CD4-positive, alpha-beta memory T cell (primary cell): ENCODE data around the gene TGFA. TPM values are rescaled to one million over a fixed set of nuclear protein-coding genes. Genes with fewer than 3 reads are reported as not detected.

Experiments
- CTCF ChIA-PET: fragments of 350-600 bp; sonication (Branson Sonifier 250); formaldehyde crosslinking; loops from one replicate; lab custom pipeline; 2021; ENCODE audit warnings: inconsistent platforms; ENCODE audit not compliant: partially characterized antibody; lab: Charles Lee
- POLR2A ChIA-PET: fragments of 350-600 bp; sonication (Branson Sonifier 250); formaldehyde crosslinking; loops from one replicate; lab custom pipeline; 2021; ENCODE audit not compliant: partially characterized antibody; lab: Charles Lee
- DNase-seq, 5 donors: peaks; one replicate each; pipeline versions ENCODE4 v3.0.0 to v3.0.0-alpha.2; 2020 to 2022; ENCODE audit warnings: mixed read lengths in 1 of 5
- H3K27ac ChIP-seq: one replicate; pipeline ENCODE4 v1.7.0; 2013; ENCODE audit warnings: low read depth, low read length
- H3K27me3 ChIP-seq: 2 replicates; pipeline ENCODE4 v1.7.0; 2013; ENCODE audit warnings: mild to moderate bottlenecking, low read length, moderate library complexity; ENCODE audit not compliant: insufficient read depth
- H3K36me3 ChIP-seq: 2 replicates; pipeline ENCODE4 v1.7.0; 2013; ENCODE audit warnings: mild to moderate bottlenecking, low read length, moderate library complexity; ENCODE audit not compliant: insufficient read depth
- H3K4me1 ChIP-seq: 2 replicates; pipeline ENCODE4 v1.7.0; 2013; ENCODE audit warnings: mild to moderate bottlenecking, low read length, moderate library complexity; ENCODE audit not compliant: insufficient read depth
- H3K4me3 ChIP-seq, 2 donors: one replicate each; pipeline ENCODE4 v1.7.0; 2013; ENCODE audit warnings: low read length in 2 of 2, mild to moderate bottlenecking in 1 of 2
- H3K9me3 ChIP-seq, 2 donors: one replicate each; pipeline ENCODE4 v1.7.0; 2013; ENCODE audit warnings: low read length in 2 of 2, control low read depth in 1 of 2; ENCODE audit not compliant: control insufficient read depth in 1 of 2
- H3K27ac Mint-ChIP-seq, 7 donors: one replicate each; pipeline ENCODE4 v1.8.0; 2020 to 2021; ENCODE audit warnings: mixed read lengths in 7 of 7, mild to moderate bottlenecking in 6 of 7, inconsistent platforms in 3 of 7, moderate library complexity in 3 of 7
- H3K27me3 Mint-ChIP-seq, 2 donors: one replicate each; pipeline ENCODE4 v1.8.0; 2020 to 2021; ENCODE audit warnings: mixed read lengths in 2 of 2
- H3K36me3 Mint-ChIP-seq, 2 donors: one replicate each; pipeline ENCODE4 v1.8.0; 2020 to 2021; ENCODE audit warnings: mixed read lengths in 2 of 2, inconsistent platforms in 1 of 2, mild to moderate bottlenecking in 1 of 2
- H3K4me1 Mint-ChIP-seq, 4 donors: one replicate each; pipeline ENCODE4 v1.8.0; 2020 to 2021; ENCODE audit warnings: mixed read lengths in 4 of 4, mild to moderate bottlenecking in 1 of 4
- H3K4me3 Mint-ChIP-seq, 8 donors: one replicate each; pipeline ENCODE4 v1.8.0; 2020 to 2021; ENCODE audit warnings: mixed read lengths in 8 of 8, mild to moderate bottlenecking in 7 of 8, moderate library complexity in 6 of 8, inconsistent platforms in 3 of 8
- H3K9me3 Mint-ChIP-seq, 8 donors: one replicate each; pipeline ENCODE4 v1.8.0; 2020 to 2021; ENCODE audit warnings: mixed read lengths in 8 of 8, mild to moderate bottlenecking in 5 of 8, inconsistent platforms in 3 of 8, moderate library complexity in 1 of 8
- intact Hi-C: fragments of 100-400 bp; cut with micrococcal nuclease; formaldehyde crosslinking; loops from one replicate; pipeline ENCODE4 v1.15.1; 2023
- polyA plus RNA-seq, 2 donors: library from polyadenylated mRNA; unstranded; fragments of 300-500 nt; fragmentation: Illumina TruSeq; gene quantifications; one replicate each; pipeline ENCODE4 v1.2.3, GENCODE V29; 2021
- total RNA-seq, 2 experiments: library from RNA; stranded (reverse); gene quantifications; one replicate each; pipeline ENCODE4 v1.2.3, GENCODE V29; 2021

Gene TGFA
- total and polyA plus RNA-seq, 4 experiments from 2014 or later = 0.46 to 4.2 (median 2.3) TPM

DNA sequence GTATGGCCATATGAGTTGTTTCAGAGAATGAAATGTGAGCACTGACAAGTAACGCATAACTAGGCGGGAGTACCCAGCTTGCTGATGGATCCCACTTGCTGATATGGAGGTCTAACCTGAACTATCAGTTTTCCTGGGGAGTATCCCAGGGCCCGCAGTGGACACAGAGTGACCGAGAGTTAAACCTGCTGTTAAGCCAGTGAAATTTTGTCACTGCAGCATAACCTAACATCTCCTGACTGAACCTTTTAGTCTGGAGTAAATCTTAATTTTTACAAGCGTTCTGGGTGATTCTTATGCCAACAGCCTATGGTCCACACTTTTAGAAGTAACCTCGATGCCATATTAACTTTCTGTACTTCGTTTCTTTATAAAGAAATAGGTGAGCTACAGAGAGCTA, 54.4 kb downstream of the TGFA start:
- no peaks in the 10 kb centered on the region for H3K27me3 ChIP-seq
- H3K27ac Mint-ChIP-seq = no peak overlapping the region
- no peak for DNase-seq
- intact Hi-C loops = loop anchor here (5.0 to 10.0 kb wide), 2 partner anchors 122 to 146 kb away; no protein-coding TSS in a partner anchor
- H3K4me1 Mint-ChIP-seq = peaks cover 0 to 3% (median 0%) of the 10 kb centered on the region in 4 donors
- ChIA-PET POLR2A (no interaction called here), CTCF (no interaction called here)
- peaks cover 0 to 3% of the 10 kb centered on the region in 2 donors for H3K36me3 Mint-ChIP-seq
- H3K4me1 ChIP-seq = no peaks in the 10 kb centered on the region
- H3K27ac ChIP-seq = no peak overlapping the region
- H3K27me3 Mint-ChIP-seq = peaks cover 10% of the 10 kb centered on the region in 2 donors
- H3K36me3 ChIP-seq = no peaks in the 10 kb centered on the region
- no peak overlapping the region for H3K4me3 ChIP-seq
- no peak overlapping the region for H3K4me3 Mint-ChIP-seq
- H3K9me3 ChIP-seq = no peaks in the 10 kb centered on the region
- H3K9me3 Mint-ChIP-seq = peaks cover 0 to 4% (median 0%) of the 10 kb centered on the region in 8 donors

DNA sequence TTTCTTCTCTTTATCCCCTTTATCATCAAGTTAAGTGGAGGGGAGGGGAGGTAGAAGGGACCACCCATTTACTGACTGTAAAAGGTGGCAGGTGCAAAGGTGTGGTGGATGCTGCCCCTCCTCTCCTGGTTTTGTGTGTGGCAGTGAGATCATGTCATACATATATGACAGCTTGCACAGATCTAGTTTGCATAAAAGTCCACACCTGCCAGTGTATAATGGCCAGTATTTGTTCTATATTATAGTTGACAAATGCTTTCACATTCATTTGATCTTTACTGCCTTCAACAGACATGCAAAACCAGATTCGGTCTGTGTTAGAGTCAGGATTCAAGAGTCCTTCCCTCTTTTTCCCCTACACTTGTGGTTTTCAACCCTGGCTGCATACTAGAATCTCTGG, 55.1 kb downstream of the TGFA start:
- intact Hi-C loops = loop anchor here (5.0 to 10.0 kb wide), 2 partner anchors 121 to 146 kb away; no protein-coding TSS in a partner anchor
- CTCF ChIA-PET = no interaction called here
- Histone ChIP-seq H3K9me3 (no peaks in the 10 kb centered on the region), H3K36me3 (no peaks in the 10 kb centered on the region), H3K4me1 (no peaks in the 10 kb centered on the region), H3K27ac (no peak overlapping the region), H3K4me3 (no peak overlapping the region), H3K27me3 (no peaks in the 10 kb centered on the region)
- H3K4me1 Mint-ChIP-seq = peaks cover 0 to 3% (median 0%) of the 10 kb centered on the region in 4 donors
- no peak overlapping the region for H3K27ac Mint-ChIP-seq
- no peak overlapping the region for H3K4me3 Mint-ChIP-seq
- H3K36me3 Mint-ChIP-seq = peaks cover 0 to 3% of the 10 kb centered on the region in 2 donors
- peaks cover 10% of the 10 kb centered on the region in 2 donors for H3K27me3 Mint-ChIP-seq
- peaks cover 0 to 4% (median 0%) of the 10 kb centered on the region in 8 donors for H3K9me3 Mint-ChIP-seq
- POLR2A ChIA-PET = no interaction called here
- no peak for DNase-seq

DNA sequence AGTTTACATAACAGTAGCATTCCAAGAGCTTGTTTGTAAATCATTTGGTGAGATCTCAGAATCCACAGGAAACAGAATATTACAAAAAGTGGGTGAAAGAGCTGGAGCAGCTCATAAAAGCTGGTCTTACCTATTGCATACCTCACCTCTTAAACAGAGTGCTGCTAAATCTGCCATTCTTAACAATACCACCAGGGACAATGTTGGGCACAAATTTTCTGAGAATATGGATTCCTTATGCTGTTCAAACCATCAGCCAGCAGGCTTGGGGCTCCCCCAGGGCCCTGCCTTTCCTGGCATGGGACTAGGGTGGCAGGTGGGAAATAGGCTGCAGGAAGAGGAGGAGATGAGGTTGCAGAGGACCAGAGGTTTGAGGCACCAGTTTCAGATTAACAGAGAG, 55.6 kb downstream of the TGFA start:
- H3K27ac Mint-ChIP-seq = no peak overlapping the region
- peaks cover 0 to 3% of the 10 kb centered on the region in 2 donors for H3K36me3 Mint-ChIP-seq
- CTCF ChIA-PET = interaction anchor here (1.1 kb wide), 1 partner anchor 120 kb away, joined by 6 read pairs; no protein-coding TSS in a partner anchor

DNA sequence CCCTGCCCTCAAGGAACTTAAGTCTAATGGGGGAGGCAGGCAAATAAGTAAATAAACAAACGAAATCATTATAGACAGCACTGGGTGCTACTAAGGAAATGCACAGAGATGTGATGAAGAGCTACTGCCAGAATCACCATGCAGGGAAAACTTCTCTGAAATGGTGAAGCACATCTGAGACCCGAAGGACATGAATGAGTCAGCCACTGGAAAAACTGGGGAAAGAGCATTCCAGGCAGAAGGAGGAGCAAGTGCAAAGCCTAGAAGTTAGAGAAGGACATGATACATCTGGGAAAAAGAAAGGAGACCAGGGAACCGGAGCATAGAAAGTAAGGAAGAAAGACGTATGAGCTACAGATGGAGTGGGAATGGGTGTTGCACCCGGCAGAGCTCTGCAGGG, 56.8 kb downstream of the TGFA start:
- no peaks in the 10 kb centered on the region for H3K36me3 ChIP-seq
- H3K27ac ChIP-seq = no peak overlapping the region
- no peak overlapping the region for H3K4me3 ChIP-seq
- POLR2A ChIA-PET = no interaction called here
- no peak overlapping the region for H3K27ac Mint-ChIP-seq
- H3K27me3 Mint-ChIP-seq = peaks cover 8 to 10% of the 10 kb centered on the region in 2 donors
- H3K9me3 ChIP-seq = no peaks in the 10 kb centered on the region
- CTCF ChIA-PET = interaction anchor here (0.5 to 1.1 kb wide), 2 partner anchors 122 to 159 kb away, joined by 3 to 6 read pairs; no protein-coding TSS in a partner anchor
- no peak overlapping the region for H3K4me3 Mint-ChIP-seq
- intact Hi-C loops = loop anchor here (5.0 to 10.0 kb wide), 2 partner anchors 120 to 148 kb away; no protein-coding TSS in a partner anchor
- peaks cover 0 to 4% (median 0%) of the 10 kb centered on the region in 8 donors for H3K9me3 Mint-ChIP-seq
- H3K36me3 Mint-ChIP-seq = peaks cover 0 to 3% of the 10 kb centered on the region in 2 donors
- DNase-seq = no peak
- no peaks in the 10 kb centered on the region for H3K27me3 ChIP-seq
- H3K4me1 Mint-ChIP-seq = peaks cover 0 to 3% (median 0%) of the 10 kb centered on the region in 4 donors
- H3K4me1 ChIP-seq = no peaks in the 10 kb centered on the region

More for the DNA sequence above, 55.6 kb downstream of the TGFA start:
- no peak overlapping the region for H3K27ac ChIP-seq
- no peak overlapping the region for H3K4me3 ChIP-seq
- intact Hi-C loops = loop anchor here (5.0 to 10.0 kb wide), 2 partner anchors 121 to 147 kb away; no protein-coding TSS in a partner anchor
- no peaks in the 10 kb centered on the region for H3K9me3 ChIP-seq
- H3K27me3 Mint-ChIP-seq = peaks cover 10% of the 10 kb centered on the region in 2 donors
- H3K9me3 Mint-ChIP-seq = peaks cover 0 to 4% (median 0%) of the 10 kb centered on the region in 8 donors
- peaks cover 0 to 3% (median 0%) of the 10 kb centered on the region in 4 donors for H3K4me1 Mint-ChIP-seq
- no peaks in the 10 kb centered on the region for H3K4me1 ChIP-seq
- no peak overlapping the region for H3K4me3 Mint-ChIP-seq
- no peak for DNase-seq
- no peaks in the 10 kb centered on the region for H3K36me3 ChIP-seq
- POLR2A ChIA-PET = no interaction called here
- no peaks in the 10 kb centered on the region for H3K27me3 ChIP-seq

DNA sequence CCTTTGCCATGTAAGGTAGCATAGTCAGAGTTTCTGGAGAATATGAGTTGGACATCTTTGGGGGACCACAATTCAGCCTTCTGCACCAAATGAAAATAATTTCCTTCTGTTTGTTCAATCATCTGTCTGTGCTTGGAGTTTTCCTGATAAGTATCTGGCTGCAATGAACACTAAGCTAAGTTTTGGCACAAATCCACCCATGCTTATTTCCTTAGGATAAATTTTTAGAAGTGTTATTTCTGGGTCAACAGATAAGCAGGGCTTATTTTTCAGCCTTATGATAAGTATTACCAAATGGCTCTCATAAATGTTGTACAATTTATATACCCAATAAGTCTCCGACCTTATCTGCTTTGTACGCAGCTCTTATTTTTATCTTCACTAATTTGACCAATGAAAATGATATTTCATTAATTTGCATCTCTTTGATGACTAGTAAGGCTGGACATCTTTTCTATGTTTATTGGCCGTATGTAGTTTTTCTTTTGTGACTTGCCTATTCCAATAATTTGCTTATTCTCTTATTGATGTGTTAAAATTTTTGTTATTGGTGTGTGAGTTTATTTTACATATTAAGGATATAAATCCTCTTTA, 59.2 kb downstream of the TGFA start:
- Mint-ChIP-seq H3K4me1 (peaks cover 0 to 3% (median 0%) of the 10 kb centered on the region in 4 donors), H3K27ac (no peak overlapping the region), H3K4me3 (no peak overlapping the region), H3K9me3 (peaks cover 0 to 2% (median 0%) of the 10 kb centered on the region in 8 donors), H3K27me3 (peaks cover 8 to 16% of the 10 kb centered on the region in 2 donors), H3K36me3 (peaks cover 0 to 3% of the 10 kb centered on the region in 2 donors)
- Histone ChIP-seq H3K4me1 (no peaks in the 10 kb centered on the region), H3K36me3 (no peaks in the 10 kb centered on the region), H3K27ac (no peak overlapping the region), H3K9me3 (no peaks in the 10 kb centered on the region), H3K4me3 (no peak overlapping the region), H3K27me3 (no peaks in the 10 kb centered on the region)
- ChIA-PET CTCF (no interaction called here), POLR2A (no interaction called here)
- intact Hi-C loops = loop anchor here (10.0 kb wide), 1 partner anchor 150 kb away; no protein-coding TSS in a partner anchor
- no peak for DNase-seq

DNA sequence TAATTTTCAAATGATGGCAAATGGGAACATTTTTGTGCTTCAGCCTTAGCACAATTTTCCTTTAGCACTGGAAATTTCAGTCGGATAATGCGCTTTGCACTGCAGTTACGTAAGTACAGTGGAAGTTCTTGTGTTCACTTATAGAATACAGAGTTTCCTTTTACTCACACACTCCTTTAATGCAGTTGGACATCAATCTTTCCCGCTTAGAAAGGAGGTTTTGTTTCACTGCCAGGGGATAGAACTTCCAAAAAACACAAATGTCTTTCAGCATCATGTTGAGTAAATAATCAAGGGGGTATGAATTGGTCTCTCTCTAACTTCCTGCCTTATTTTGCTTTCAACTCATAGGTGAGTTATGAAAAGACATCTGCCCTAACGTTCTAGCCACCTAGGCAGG, 63.2 kb downstream of the TGFA start:
- Histone ChIP-seq H3K9me3 (no peaks in the 10 kb centered on the region), H3K4me3 (no peak overlapping the region), H3K27ac (no peak overlapping the region), H3K27me3 (no peaks in the 10 kb centered on the region), H3K36me3 (no peaks in the 10 kb centered on the region), H3K4me1 (no peaks in the 10 kb centered on the region)
- Mint-ChIP-seq H3K4me3 (no peak overlapping the region), H3K27ac (no peak overlapping the region), H3K36me3 (no peaks in the 10 kb centered on the region), H3K27me3 (peaks cover 7 to 8% of the 10 kb centered on the region in 2 donors), H3K9me3 (peaks cover 0 to 2% (median 0%) of the 10 kb centered on the region in 8 donors), H3K4me1 (no peaks in the 10 kb centered on the region)
- POLR2A ChIA-PET = no interaction called here
- CTCF ChIA-PET = no interaction called here
- intact Hi-C loops = loop anchor here (10.0 kb wide), 1 partner anchor 154 kb away; no protein-coding TSS in a partner anchor
- no peak for DNase-seq

DNA sequence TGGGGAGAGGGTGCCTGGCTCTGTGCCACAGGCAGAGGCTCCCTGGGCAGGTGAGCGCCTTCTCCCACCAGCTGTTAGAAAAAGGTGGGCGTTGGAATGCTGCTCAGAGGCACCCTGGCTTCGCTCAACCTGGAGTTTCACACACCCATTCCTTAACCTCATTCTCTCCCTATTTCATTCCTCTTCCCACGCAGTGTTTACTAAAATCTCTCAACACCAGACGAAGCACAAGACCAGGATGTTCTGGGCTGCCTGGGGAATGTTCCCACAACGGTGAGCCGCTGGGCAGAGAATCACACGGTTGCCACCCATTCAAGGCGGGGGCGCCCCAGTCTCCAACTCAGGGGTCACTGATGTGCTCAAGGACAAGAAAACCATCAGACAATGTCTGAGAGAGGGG, 64.5 kb downstream of the TGFA start:
- intact Hi-C loops = no loop called here
- H3K9me3 ChIP-seq = no peaks in the 10 kb centered on the region
- Mint-ChIP-seq H3K4me3 (no peak overlapping the region), H3K27me3 (peaks cover 7 to 8% of the 10 kb centered on the region in 2 donors), H3K4me1 (no peaks in the 10 kb centered on the region), H3K27ac (no peak overlapping the region), H3K36me3 (no peaks in the 10 kb centered on the region), H3K9me3 (peaks cover 0 to 3% (median 0%) of the 10 kb centered on the region in 8 donors)
- POLR2A ChIA-PET = no interaction called here
- no peaks in the 10 kb centered on the region for H3K27me3 ChIP-seq
- no peaks in the 10 kb centered on the region for H3K36me3 ChIP-seq
- CTCF ChIA-PET = no interaction called here
- H3K4me3 ChIP-seq = no peak overlapping the region
- no peaks in the 10 kb centered on the region for H3K4me1 ChIP-seq
- H3K27ac ChIP-seq = no peak overlapping the region
- DNase-seq = no peak
